Head of caudate nucleus (tissue), 42 donors: ENCODE data around the gene ASIC1.

Source experiments
- DNase-seq, 42 donors: peaks; one replicate each; pipeline versions ENCODE4 v3.0.0 to v3.0.0-alpha.2; 2020 to 2021; ENCODE audit warnings: mixed read lengths in 7 of 42
- intact Hi-C: fragments of 100-400 bp; cut with DNase I; formaldehyde crosslinking; loops from one replicate; pipeline ENCODE4 v1.15.0; 2022

ASIC1 gene

DNA sequence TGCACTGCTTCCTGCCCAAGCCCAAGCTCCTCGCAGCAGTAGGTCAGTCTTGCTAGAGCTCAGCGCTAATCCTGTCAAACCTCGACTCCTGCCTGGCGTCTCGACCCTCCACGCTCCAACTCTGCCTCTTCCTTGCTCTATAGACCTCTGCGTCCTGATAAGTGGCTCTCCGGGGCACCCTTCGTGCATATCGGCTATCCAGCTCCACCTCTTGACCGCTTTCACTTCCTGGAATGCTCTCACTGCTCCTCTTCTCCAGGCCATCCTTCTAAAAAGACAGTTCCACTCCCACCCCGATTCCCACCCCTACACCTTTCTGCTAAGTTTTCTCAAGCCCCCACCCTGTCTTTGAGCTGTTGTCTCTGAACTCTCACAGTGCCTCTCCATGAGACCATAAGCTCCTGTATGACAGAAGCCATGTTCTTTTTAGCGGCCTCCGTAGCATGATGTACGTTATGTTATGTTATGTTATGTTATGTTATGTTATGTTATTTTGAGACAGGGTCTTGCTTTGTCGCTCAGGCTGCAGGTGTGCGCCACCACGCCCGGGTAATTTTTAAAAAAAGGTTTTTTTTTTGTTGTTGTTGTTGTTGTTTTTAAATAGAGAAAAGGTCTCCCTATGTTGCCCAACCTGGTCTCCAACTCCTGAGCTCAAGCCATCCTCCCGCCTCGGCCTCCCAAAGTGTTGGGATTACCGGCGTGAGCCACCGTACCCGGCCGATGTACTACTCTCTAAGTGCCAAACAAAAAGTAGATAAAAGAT is 55.2 kb downstream of the ASIC1 start:
- DNase-seq = peak in 8 of 42 donors; percentile 28 to 56 (median 46)
- intact Hi-C loops = loop anchor here (1.0 kb wide), 1 partner anchor 55 kb away; the partner anchor contains the start of gene CERS5

DNA sequence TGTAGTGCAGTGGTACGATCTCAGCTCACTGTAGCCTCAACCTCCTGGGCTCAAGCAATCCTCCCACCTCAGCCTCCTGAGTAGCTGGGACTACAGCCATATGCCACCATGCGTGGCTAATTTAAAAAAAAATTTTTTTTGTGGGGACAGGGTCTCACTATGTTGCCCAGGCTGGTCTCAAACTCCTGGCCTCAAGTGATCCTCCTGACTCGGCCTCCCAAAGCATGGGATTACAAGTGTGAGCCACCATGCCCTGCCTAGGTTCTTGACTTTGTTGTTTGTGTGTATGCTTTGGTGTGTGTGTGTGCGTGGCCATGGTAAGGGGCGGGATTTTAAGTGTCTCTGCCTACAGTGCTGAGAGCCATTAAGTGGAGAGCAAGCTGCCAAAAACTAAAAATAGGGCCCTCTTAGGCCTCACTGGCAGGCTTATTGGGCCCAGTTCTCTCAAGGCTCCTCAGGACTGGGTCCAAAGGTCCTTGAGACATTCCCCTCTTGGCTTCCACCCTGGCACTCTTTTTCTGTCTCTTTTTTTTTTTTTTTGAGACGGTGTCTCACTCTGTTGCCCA is 59.7 kb downstream of the ASIC1 start:
- intact Hi-C loops = no loop called here

GRCh38 chr12:50119387-50119786 is 62.0 kb downstream of the ASIC1 start:
- DNase-seq = peak in 1 of 42 donors; percentile 23
- intact Hi-C loops = no loop called here

More for the DNA sequence above, 59.7 kb downstream of the ASIC1 start:
- peak in 2 of 42 donors; percentile 2 to 11 for DNase-seq

DNA sequence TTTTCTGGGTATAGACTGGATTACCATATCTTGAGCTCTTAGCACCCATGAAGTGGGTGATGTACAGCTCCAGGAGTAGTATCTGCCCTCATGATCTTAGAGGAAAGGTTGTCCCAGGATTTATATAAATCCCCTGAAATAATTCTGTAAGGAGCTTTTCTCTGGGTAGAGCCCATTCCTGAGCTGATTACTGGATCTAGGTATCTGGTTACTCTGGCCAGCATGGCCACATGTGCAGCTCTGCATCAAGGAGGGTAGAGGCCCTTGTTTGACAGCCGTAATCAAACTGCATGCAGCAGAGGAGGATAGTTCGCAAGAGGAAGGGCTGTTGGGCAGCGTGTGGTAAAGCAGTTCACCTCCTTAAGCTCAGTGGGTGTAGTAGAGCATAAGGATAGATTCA is 63.1 kb downstream of the ASIC1 start:
- intact Hi-C loops = no loop called here
- peak in 1 of 42 donors; percentile 18 for DNase-seq

DNA sequence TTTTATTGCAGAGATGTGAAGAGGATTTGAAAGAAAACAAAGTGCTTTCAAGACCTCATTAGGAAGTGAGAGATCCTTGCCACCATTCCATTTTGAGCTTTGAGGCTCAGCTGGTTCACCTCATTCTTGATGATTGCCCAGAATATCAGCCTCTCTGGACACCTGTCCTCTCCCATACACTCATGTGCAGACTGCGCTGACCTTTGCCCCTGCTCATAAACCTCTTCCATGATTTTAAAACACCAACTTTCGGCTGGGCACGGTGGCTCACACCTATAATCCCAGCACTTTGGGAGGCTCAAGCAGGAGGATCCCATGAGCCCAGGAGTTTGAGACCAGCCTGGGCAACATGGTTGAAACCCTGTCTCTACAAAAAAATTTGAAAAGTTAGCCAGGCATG is 63.6 kb downstream of the ASIC1 start:
- intact Hi-C loops = no loop called here
- no peak for DNase-seq

DNA sequence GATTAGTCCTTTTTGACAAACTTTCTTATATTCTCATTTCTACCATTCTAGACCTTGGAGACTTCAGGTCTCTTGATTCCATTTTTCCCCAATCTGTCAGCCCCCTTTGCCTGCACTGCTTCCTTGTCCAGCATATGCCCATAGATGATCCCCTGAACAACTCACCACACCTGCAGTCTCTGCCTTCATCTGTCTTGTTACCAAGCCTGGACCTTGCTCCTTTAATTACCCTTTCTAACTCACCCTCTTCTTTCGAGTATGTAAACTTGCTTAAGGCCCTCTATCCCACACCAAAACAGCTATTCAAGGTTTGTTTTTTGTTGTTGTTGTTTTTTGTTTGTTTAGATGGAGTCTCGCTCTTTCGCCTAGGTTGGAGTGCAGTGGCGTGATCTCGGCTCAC is 64.2 kb downstream of the ASIC1 start:
- no peak for DNase-seq
- intact Hi-C loops = no loop called here

DNA sequence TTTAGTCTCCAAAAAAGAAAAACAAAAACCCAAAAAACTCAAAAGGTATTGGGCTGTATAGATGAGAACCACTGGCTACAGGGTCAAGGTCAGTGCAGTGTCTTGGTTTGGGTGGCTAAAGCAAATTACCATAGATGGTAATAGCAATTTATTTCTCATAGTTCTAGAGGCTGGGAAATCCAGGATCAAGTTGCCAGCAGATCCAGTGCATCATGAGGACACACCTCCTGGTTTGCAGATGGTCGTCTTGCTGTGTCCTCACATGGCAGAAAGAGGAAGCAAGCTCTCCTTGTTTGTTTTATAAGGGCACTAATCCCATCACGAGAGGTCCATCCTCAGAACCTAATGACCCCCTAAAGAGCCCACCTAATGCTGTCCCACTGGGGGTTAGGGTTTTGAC is 65.8 kb downstream of the ASIC1 start:
- no peak for DNase-seq
- intact Hi-C loops = no loop called here

DNA sequence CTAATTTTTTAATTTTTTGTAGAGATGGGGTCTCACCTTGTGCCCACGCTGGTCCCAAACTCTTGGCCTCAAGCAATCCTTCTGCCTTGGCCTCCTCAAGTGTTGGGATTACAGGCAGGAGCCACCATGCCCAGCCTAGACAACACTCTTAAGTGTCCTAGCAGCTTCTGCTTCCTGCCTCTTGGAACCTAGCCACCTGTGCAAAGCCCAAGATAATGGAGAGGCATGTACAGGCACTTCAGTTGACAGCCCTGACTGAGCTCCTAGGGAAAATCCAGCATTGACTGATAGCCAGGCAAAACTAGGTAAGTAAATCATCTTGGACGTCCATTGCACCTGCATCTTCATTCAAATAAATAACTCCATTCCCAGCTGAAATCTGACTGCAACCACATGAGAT is 70.2 kb downstream of the ASIC1 start:
- no peak for DNase-seq
- intact Hi-C loops = no loop called here

GRCh38 chr12:50129290-50129689 is 71.9 kb downstream of the ASIC1 start:
- intact Hi-C loops = no loop called here
- peak in 1 of 42 donors; percentile 12 for DNase-seq

- peak in 2 of 42 donors; percentile 23 to 43 for DNase-seq
- intact Hi-C loops = no loop called here
Observed at GRCh38 chr12:50132505-50133135, 75.2 kb downstream of the ASIC1 start.
